Measurements from ENCODE around the gene HCAR2. TPM values are rescaled to one million over a fixed set of nuclear protein-coding genes. Genes with fewer than 3 reads are reported as not detected.

The HCAR2 gene
- total and polyA plus RNA-seq, 2 of the 4 experiments (the other 2 are of a cell fraction): not detected

DNA sequence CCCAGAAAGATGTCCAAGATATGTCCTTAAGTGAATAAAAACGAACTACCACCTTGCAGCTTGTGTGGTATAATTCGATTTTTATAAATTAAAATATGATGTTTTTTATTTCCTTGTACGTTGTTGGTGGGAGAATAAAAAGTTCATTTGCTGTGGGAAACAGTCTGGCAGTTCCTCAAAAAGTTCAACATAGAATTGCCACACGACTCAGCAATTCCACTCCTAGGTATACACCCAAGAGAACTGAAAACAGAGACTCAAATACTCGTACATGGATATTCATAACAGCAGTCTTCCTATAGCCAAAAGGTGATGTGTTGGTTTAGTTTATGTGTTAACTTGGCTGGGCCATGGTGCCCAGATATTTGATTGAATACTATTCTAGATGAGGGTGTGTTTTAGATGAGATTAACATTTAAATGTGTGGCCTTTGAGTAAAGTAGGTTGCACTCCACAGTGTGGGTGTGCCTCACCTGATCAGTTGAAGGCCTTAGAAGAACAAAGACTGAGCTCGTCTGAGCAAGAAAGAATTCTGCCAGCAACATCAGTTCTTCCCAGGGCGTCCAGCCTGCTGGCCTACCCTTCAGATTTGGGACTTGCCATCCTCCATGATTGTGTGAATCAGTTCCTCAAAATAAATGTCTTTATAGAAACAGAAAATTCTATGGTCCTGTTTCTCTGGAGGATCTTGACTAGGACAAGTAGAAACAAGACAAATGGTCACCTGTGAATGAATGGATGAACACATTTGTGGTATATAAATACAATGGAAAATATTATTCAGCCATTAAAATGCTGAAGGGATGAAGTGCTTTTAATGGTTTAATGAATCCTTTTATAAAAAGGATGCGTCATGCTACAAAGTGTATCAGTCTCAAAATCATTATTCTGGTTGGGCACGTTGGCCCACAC is 44.3 kb upstream of the HCAR2 start:
- Histone ChIP-seq H3K23ac (ENCODE audit: low read depth, low read length) (no peak overlapping the region), H3K9ac (ENCODE audit: low read depth, low read length) (no peak overlapping the region), H3K79me1 (ENCODE audit: low read depth in 1 of 2, low read length in 2 of 2) (no peaks in the 10 kb centered on the region), H3K9me1 (ENCODE audit: insufficient read depth, low read length) (no peaks in the 10 kb centered on the region), H3K56ac (ENCODE audit: extremely low read depth, insufficient read depth, low read length) (no peak overlapping the region), H2AK9ac (replicated peaks; ENCODE audit: low read depth, low read length, poor library complexity) (no peak overlapping the region), H4K91ac (ENCODE audit: insufficient read depth, low read depth, low read length) (no peak overlapping the region), H3K4ac (ENCODE audit: low read depth, low read length) (no peak overlapping the region), H3K9me3 (ENCODE audit: control insufficient read depth, insufficient read depth, low read length) (no peaks in the 10 kb centered on the region), H3K4me3 (ENCODE audit: insufficient read depth, low read depth, low read length) (no peak overlapping the region), H2AFZ (replicated peaks; ENCODE audit: low read length, poor library complexity) (no peak overlapping the region), H2BK120ac (ENCODE audit: low read depth, low read length) (no peak overlapping the region), H3K14ac (replicated peaks; ENCODE audit: low read depth, low read length) (no peak overlapping the region), H3K4me2 (ENCODE audit: low read depth, low read length) (no peak overlapping the region), H2BK15ac (ENCODE audit: low read depth, low read length) (no peak overlapping the region), H4K8ac (ENCODE audit: low read depth in 2 of 2, low read length in 2 of 2) (no peak overlapping the region), H3K27ac (ENCODE audit: insufficient read depth, low read length) (no peak overlapping the region), H2BK20ac (ENCODE audit: low read depth, low read length) (no peak overlapping the region), H4K5ac (ENCODE audit: low read depth, low read length) (no peak overlapping the region), H2BK5ac (ENCODE audit: low read depth, low read length, poor library complexity, severe bottlenecking) (no peak overlapping the region), H3K36me3 (ENCODE audit: control insufficient read depth, insufficient read depth, low read length) (no peaks in the 10 kb centered on the region), H3K4me1 (ENCODE audit: control insufficient read depth, insufficient read depth, low read length) (no peaks in the 10 kb centered on the region), H3K27me3 (ENCODE audit: control insufficient read depth, insufficient read depth, low read length) (no peaks in the 10 kb centered on the region), H2AK5ac (ENCODE audit: low read depth, low read length) (no peak overlapping the region), H4K20me1 (ENCODE audit: insufficient read depth, low read length) (no peaks in the 10 kb centered on the region), H3K18ac (ENCODE audit: low read depth, low read length) (no peak overlapping the region)
- WGBS, 2 experiments (ENCODE audit: extremely low coverage in 2 of 2, insufficient read length in 1 of 2): 100% methylated on average over 1 to 2 of the region's 9 CpGs
- TF ChIP-seq BHLHE40 (IDR thresholded peaks at IDR 0.05; ENCODE audit: low read depth, low read length): no peak
- ChIA-PET POLR2A (ENCODE audit: unreplicated experiment) (no interaction called here), CTCF (no interaction called here)
- DNase-seq (no peak), ATAC-seq (ENCODE audit: low read depth) (no peak)
- BruUV-seq (replicated peaks): no TSS peak
- intact Hi-C loops (cut with micrococcal nuclease) (no loop called here), in situ Hi-C loops (cut with MboI; ENCODE audit: low sequenced_read_pairs) (no loop called here), dilution Hi-C loops (cut with HindIII; ENCODE audit: low sequenced_read_pairs, unreplicated experiment) (no loop called here)
